ENCODE data around the gene CPLX1. TPM values are rescaled to one million over a fixed set of nuclear protein-coding genes. Genes with fewer than 3 reads are reported as not detected.

Gene CPLX1
- total RNA-seq, 1 donor from 2014 or later: 115 TPM

- H3K27me3 Mint-ChIP-seq (ENCODE audit: unreplicated experiment): peaks cover 19% of the 10 kb centered on the region
- H3K27ac Mint-ChIP-seq (ENCODE audit: unreplicated experiment): no peak overlapping the region
- no peak overlapping the region for H3K4me3 Mint-ChIP-seq (ENCODE audit: unreplicated experiment)
- peaks cover 9% of the 10 kb centered on the region for H3K9me3 Mint-ChIP-seq (ENCODE audit: unreplicated experiment)
- H3K4me1 Mint-ChIP-seq (ENCODE audit: low read depth, unreplicated experiment): no peaks in the 10 kb centered on the region
- H3K36me3 Mint-ChIP-seq (ENCODE audit: unreplicated experiment): peaks cover 19% of the 10 kb centered on the region
- TF ChIP-seq CTCF (IDR thresholded peaks at IDR 0.05; ENCODE audit: partially characterized antibody, unreplicated experiment): no peak
- DNase-seq: no peak
Measured at GRCh38 chr4:866761-867390, 40.9 kb upstream of the CPLX1 start.

GRCh38 chr4:866068-866760, 40.3 kb upstream of the CPLX1 start:
- Mint-ChIP-seq H3K27ac (ENCODE audit: unreplicated experiment) (no peak overlapping the region), H3K9me3 (ENCODE audit: unreplicated experiment) (peaks cover 10% of the 10 kb centered on the region), H3K4me1 (ENCODE audit: low read depth, unreplicated experiment) (no peaks in the 10 kb centered on the region), H3K27me3 (ENCODE audit: unreplicated experiment) (peaks cover 18% of the 10 kb centered on the region), H3K36me3 (ENCODE audit: unreplicated experiment) (peaks cover 24% of the 10 kb centered on the region), H3K4me3 (ENCODE audit: unreplicated experiment) (no peak overlapping the region)
- no peak for TF ChIP-seq CTCF (IDR thresholded peaks at IDR 0.05; ENCODE audit: partially characterized antibody, unreplicated experiment)
- DNase-seq: no peak

- no peak overlapping the region for H3K27ac Mint-ChIP-seq (ENCODE audit: unreplicated experiment)
- no peaks in the 10 kb centered on the region for H3K4me1 Mint-ChIP-seq (ENCODE audit: low read depth, unreplicated experiment)
- H3K9me3 Mint-ChIP-seq (ENCODE audit: unreplicated experiment): peaks cover 13% of the 10 kb centered on the region
- peaks cover 24% of the 10 kb centered on the region for H3K36me3 Mint-ChIP-seq (ENCODE audit: unreplicated experiment)
- H3K4me3 Mint-ChIP-seq (ENCODE audit: unreplicated experiment): no peak overlapping the region
- no peak for TF ChIP-seq CTCF (IDR thresholded peaks at IDR 0.05; ENCODE audit: partially characterized antibody, unreplicated experiment)
- peaks cover 18% of the 10 kb centered on the region for H3K27me3 Mint-ChIP-seq (ENCODE audit: unreplicated experiment)
- DNase-seq: no peak
Measured at GRCh38 chr4:865572-865971, 39.6 kb upstream of the CPLX1 start.

- no peak for DNase-seq
- no peak overlapping the region for H3K27ac Mint-ChIP-seq (ENCODE audit: unreplicated experiment)
- peaks cover 13% of the 10 kb centered on the region for H3K9me3 Mint-ChIP-seq (ENCODE audit: unreplicated experiment)
- peaks cover 15% of the 10 kb centered on the region for H3K27me3 Mint-ChIP-seq (ENCODE audit: unreplicated experiment)
- no peak overlapping the region for H3K4me3 Mint-ChIP-seq (ENCODE audit: unreplicated experiment)
- TF ChIP-seq CTCF (IDR thresholded peaks at IDR 0.05; ENCODE audit: partially characterized antibody, unreplicated experiment): no peak
- H3K4me1 Mint-ChIP-seq (ENCODE audit: low read depth, unreplicated experiment): no peaks in the 10 kb centered on the region
- peaks cover 27% of the 10 kb centered on the region for H3K36me3 Mint-ChIP-seq (ENCODE audit: unreplicated experiment)
Measured at GRCh38 chr4:865121-865465, 39.2 kb upstream of the CPLX1 start.

GRCh38 chr4:864456-865120, 38.7 kb upstream of the CPLX1 start:
- Mint-ChIP-seq H3K27ac (ENCODE audit: unreplicated experiment) (no peak overlapping the region), H3K4me3 (ENCODE audit: unreplicated experiment) (no peak overlapping the region), H3K36me3 (ENCODE audit: unreplicated experiment) (peaks cover 22% of the 10 kb centered on the region), H3K4me1 (ENCODE audit: low read depth, unreplicated experiment) (peaks cover 2% of the 10 kb centered on the region), H3K27me3 (ENCODE audit: unreplicated experiment) (peaks cover 13% of the 10 kb centered on the region), H3K9me3 (ENCODE audit: unreplicated experiment) (peaks cover 9% of the 10 kb centered on the region)
- no peak for TF ChIP-seq CTCF (IDR thresholded peaks at IDR 0.05; ENCODE audit: partially characterized antibody, unreplicated experiment)
- no peak for DNase-seq

Measured in glutamatergic neuron (in vitro differentiated cells).